GM12874 (cell line): Measurements from ENCODE around the gene POPDC2.

Source experiments
- TF ChIP-seq, protein P1 (sequence below): IDR thresholded peaks from 2 replicates; pipeline ENCODE4 v1.5.1; 2011; ENCODE audit warnings: low read depth, mild to moderate bottlenecking, control low read depth, low read length, moderate library complexity; ENCODE audit not compliant: insufficient read depth

Gene POPDC2

DNA sequence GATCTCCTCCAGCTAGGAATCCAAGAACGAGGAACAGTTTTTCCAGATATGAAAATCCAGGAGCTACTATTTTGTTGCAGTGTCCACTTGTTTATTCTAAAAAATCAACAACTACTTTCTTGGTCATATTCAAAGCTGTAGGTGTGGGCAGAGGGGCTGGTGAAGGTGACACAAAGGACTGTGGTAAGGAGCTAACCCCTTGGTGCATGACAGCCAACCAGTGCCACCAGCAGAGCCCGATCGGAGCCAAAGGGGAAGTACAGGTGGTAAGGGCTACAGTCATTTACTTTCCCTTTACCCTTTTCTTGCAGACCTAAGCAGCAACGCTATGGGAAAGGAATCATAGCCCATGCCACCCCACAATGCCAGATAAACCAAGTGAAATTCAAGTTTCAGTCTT, 32.0 kb downstream of the POPDC2 start:
- TF ChIP-seq, protein P1, sequence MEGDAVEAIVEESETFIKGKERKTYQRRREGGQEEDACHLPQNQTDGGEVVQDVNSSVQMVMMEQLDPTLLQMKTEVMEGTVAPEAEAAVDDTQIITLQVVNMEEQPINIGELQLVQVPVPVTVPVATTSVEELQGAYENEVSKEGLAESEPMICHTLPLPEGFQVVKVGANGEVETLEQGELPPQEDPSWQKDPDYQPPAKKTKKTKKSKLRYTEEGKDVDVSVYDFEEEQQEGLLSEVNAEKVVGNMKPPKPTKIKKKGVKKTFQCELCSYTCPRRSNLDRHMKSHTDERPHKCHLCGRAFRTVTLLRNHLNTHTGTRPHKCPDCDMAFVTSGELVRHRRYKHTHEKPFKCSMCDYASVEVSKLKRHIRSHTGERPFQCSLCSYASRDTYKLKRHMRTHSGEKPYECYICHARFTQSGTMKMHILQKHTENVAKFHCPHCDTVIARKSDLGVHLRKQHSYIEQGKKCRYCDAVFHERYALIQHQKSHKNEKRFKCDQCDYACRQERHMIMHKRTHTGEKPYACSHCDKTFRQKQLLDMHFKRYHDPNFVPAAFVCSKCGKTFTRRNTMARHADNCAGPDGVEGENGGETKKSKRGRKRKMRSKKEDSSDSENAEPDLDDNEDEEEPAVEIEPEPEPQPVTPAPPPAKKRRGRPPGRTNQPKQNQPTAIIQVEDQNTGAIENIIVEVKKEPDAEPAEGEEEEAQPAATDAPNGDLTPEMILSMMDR: no peak

DNA sequence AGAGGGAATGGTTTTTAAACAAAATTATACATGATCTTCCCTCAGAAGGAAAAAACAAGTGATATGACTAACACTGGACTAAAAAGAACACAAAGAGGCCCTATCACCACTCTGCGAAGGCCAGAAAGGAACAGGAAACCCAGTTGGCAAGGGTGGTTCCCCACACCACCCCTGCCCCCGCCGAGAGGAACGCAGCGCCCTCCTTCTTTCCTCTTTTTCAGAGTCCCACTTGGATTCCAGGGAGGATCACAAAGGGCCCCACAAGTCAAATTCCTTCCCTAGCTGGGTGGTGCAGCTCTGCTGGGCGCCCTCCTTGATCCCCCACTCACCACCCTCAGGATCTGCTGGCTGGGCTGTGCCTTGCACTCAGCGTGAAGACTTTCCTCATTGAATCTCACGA, 32.9 kb downstream of the POPDC2 start:
- TF ChIP-seq, protein P1: no peak

DNA sequence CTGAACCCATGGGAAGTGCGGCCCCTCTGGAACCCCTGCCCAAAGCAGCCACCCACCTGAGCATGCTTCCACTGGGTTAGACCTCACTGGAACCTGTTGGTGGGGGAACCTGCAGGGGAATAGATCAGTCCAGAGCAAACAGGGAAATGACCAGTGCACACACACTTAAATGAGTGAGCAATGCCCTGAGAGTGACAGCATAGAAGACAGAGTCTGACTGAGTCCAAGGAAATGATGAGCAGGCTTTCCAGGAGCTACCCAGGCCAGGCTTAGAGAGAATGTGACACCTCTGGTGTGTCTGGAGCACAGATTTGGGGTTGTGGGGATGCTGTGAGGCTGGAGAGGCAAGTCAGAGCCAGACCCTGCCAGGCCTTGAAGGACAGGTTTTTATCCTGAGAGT, 34.2 kb downstream of the POPDC2 start:
- TF ChIP-seq, protein P1: no peak

DNA sequence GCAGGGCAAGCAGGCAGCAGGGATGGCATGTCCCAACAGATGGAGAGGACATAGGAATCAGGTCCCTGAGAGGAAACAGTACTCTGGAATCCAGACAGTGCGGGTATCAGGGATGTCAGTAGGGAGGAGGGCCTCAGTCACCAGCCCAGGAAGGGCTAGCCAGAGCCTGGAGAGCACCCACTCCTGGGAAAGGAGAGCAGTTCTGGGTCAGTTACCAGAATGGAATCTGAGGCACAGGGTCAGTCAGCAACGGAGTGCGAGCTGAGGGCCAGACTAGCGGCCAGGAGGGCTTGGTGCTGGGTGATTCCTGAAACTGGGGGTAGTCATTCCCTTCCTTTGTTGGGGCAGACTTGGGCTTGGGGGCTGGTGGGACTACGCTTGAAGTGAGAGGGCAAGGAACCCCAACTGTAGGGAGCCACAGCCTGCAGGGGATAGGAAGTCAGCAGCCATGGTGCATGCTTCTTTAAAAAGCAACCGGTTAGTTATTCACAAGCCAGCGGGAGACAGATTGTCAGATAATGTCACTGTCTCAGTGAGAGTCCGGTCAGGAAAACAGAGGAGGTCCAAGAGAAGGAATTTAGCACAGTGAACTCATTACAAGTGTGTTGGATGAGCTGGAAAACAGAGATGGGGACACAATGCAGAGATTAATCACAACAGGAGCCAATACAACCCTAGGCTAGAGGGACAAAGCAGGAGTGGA, 34.8 kb downstream of the POPDC2 start:
- TF ChIP-seq, protein P1: no peak

DNA sequence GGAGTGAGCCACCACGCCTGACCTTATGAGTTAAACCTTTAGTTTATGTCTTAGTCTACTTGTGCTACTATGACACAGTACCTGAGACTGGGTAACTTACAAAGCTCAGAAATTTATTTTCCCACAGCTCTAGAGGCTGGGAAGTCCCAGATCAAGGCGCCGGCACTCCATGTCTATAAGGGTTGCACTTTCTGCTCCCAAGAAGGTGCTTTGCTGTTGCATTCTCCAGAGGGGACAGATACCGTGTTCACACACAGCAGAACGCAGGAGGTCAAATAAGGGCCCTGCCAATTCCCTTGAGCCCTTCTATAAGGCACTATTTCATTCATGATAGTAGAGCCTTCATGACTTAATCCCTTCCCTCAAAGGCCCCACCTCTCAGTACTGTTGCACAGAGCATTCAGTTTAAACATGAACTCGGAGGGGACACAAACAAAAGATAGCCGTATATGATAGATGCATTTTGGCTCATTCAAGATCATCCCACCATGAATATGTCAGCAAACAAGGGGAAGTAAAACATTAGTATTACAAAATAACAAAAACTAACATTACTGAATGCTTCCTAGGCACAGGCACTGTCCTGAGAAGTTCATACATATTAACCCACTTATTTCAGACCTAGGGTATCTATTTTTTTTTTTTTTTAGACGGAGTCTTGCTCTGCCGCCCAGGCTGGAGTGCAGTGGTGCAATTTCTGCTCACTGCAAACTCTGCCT, 36.2 kb downstream of the POPDC2 start:
- TF ChIP-seq, protein P1: no peak

DNA sequence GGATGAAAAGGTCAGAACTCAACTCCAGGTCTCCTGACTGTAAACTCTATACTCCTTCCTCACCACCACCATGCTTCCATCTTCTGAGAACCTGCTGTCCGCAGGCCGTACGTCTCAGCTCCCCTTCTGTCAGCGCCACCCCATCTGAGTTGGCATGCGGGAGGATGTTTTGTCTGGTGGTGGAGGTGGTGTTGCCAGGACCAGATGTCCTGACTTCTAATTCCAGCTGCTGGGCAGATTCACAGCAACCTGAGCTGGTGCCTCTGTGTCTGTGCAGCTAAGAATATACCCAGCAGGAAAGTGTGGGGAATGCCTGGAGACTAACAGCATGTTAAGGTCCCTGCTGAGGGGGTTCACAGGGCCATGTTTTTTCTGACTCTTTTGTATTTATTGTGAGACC, 39.5 kb downstream of the POPDC2 start:
- TF ChIP-seq, protein P1: no peak

DNA sequence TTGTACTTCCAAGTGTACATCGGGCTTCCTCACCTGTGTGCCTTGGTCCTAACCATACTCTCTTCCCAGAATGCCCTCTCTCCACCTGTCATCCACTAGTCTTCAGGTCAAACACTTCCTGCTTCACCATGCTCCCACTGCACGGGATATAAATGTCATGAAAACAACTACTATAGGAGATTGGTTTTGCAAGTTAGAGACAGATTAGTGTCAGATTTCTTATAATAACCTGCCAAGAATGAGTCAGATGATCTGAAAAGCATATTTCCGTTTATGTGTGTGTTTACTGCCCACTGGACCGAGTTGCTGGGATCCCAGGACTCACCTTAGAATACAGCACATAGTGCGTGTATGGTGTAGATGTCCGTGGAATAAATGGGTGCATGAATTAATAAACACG, 41.3 kb downstream of the POPDC2 start:
- TF ChIP-seq, protein P1: no peak
